Stimulated activated CD4-positive, alpha-beta T cell treated with anti-CD3 and anti-CD28 coated beads, Interleukin-12 subunit alpha, Interleukin-12 subunit beta, amount 100 ng/mL, for 48 hours (primary cell): Measurements from ENCODE around the gene UQCR11.
"Not testable (repeated sequence)": the region's sequence is repeated elsewhere in the genome, so short reads cannot be mapped to it uniquely, and the experiment has no call there.

Experiments
- DNase-seq, 3 donors: peaks; one replicate each; pipeline ENCODE4 v3.0.0-alpha.2; 2020; ENCODE audit warnings: low read depth in 2 of 3, low spot score in 1 of 3

UQCR11 gene

GRCh38 chr19:1605236-1606137 is at the start of gene UQCR11:
Gene UQCR11, minus strand, starts transcription at chr19:1605462. Its CDS starts 53 bp downstream, at chr19:1605409.
- DNase-seq: peak; percentile 89 to 91 (median 90)

GRCh38 chr19:1654178-1654792 is 49.0 kb upstream of the UQCR11 start:
- DNase-seq: no peak

- DNase-seq: no peak
These were observed 48.0 kb upstream of the UQCR11 start for GRCh38 chr19:1653300-1653628.

- DNase-seq: peak; percentile 97 to 98 (median 98)
These were observed 47.4 kb upstream of the UQCR11 start, which contains the start of gene TCF3 for GRCh38 chr19:1652471-1653299. Gene TCF3, minus strand, starts transcription at chr19:1652615. Its CDS starts 2,367 bp downstream, at chr19:1650248.

- no peak for DNase-seq
These were observed 46.5 kb upstream of the UQCR11 start for GRCh38 chr19:1651568-1652291.

- DNase-seq: peak in 1 of 3 donors; percentile 31
These were observed 45.6 kb upstream of the UQCR11 start for GRCh38 chr19:1650650-1651567.

GRCh38 chr19:1649706-1650649 is 44.7 kb upstream of the UQCR11 start:
- DNase-seq: no peak

GRCh38 chr19:1648920-1649541 is 43.8 kb upstream of the UQCR11 start:
- no peak for DNase-seq

- no peak for DNase-seq
These were observed 43.2 kb upstream of the UQCR11 start for GRCh38 chr19:1648459-1648849.

- DNase-seq: no peak
These were observed 42.5 kb upstream of the UQCR11 start for GRCh38 chr19:1647501-1648458.

- DNase-seq: no peak
These were observed 41.6 kb upstream of the UQCR11 start for GRCh38 chr19:1646659-1647453.

GRCh38 chr19:1646149-1646548 is 40.9 kb upstream of the UQCR11 start:
- no peak for DNase-seq

GRCh38 chr19:1645299-1645698 is 40.0 kb upstream of the UQCR11 start:
- DNase-seq: no peak

GRCh38 chr19:1644070-1644469 is 38.8 kb upstream of the UQCR11 start:
- DNase-seq: no peak

GRCh38 chr19:1640893-1641448 is 35.7 kb upstream of the UQCR11 start:
- not testable (repeated sequence) for DNase-seq
